ENCODE measurements around the gene PSMD5.

GRCh38 chr9:120891245-120891883 is 48.6 kb upstream of the PSMD5 start:
- no peak for TF ChIP-seq CREB5 (CRISPR knock-in tag; IDR thresholded peaks at IDR 0.05; ENCODE audit: low read depth)
- TF ChIP-seq ARNTL (CRISPR knock-in tag; IDR thresholded peaks at IDR 0.05; ENCODE audit: borderline replicate concordance, low read depth), result no peak
- no peak for TF ChIP-seq PATZ1 (CRISPR knock-in tag; IDR thresholded peaks at IDR 0.05; ENCODE audit: borderline replicate concordance)
- TF ChIP-seq GLIS3 (CRISPR knock-in tag; IDR thresholded peaks at IDR 0.05), result no peak
- no peak for TF ChIP-seq TSHZ2 (CRISPR knock-in tag; IDR thresholded peaks at IDR 0.05)
- TF ChIP-seq PPARA (CRISPR knock-in tag; IDR thresholded peaks at IDR 0.05; ENCODE audit: borderline replicate concordance), result no peak

Measured in SK-N-SH treated with all-trans-retinoic acid at 6 μM for 48 hours (cell line).